Mucosa of rectum (tissue), 2 donors: Measurements from ENCODE around the gene IFRD1.

Source experiments
- H3K27ac ChIP-seq, 2 donors: one replicate each; pipeline ENCODE4 v1.7.0; 2013; ENCODE audit warnings: inconsistent platforms in 2 of 2, low read depth in 2 of 2, low read length in 2 of 2
- H3K27me3 ChIP-seq, 2 donors: one replicate each; pipeline ENCODE4 v1.7.0; 2013; ENCODE audit warnings: low read length in 2 of 2; ENCODE audit not compliant: control insufficient read depth in 2 of 2, insufficient read depth in 2 of 2
- H3K36me3 ChIP-seq, 2 donors: one replicate each; pipeline ENCODE4 v1.7.0; 2013; ENCODE audit warnings: low read length in 2 of 2; ENCODE audit not compliant: control insufficient read depth in 2 of 2, insufficient read depth in 2 of 2
- H3K4me1 ChIP-seq, 2 donors: one replicate each; pipeline ENCODE4 v1.7.0; 2013; ENCODE audit warnings: low read length in 2 of 2, mild to moderate bottlenecking in 1 of 2; ENCODE audit not compliant: control insufficient read depth in 2 of 2, insufficient read depth in 2 of 2
- H3K4me3 ChIP-seq, 2 donors: one replicate each; pipeline ENCODE4 v1.7.0; 2013; ENCODE audit warnings: low read length in 2 of 2
- H3K9ac ChIP-seq, 2 donors: one replicate each; pipeline ENCODE4 v1.7.0; 2013; ENCODE audit warnings: low read length in 2 of 2, low read depth in 1 of 2, mild to moderate bottlenecking in 1 of 2
- H3K9me3 ChIP-seq, 2 donors: one replicate each; pipeline ENCODE4 v1.7.0; 2013; ENCODE audit warnings: low read length in 2 of 2; ENCODE audit not compliant: control insufficient read depth in 2 of 2
- donor health status: healthy.
- donor health status: Normal muscosa, but diverticular disease.

Gene IFRD1

GRCh38 chr7:112501801-112502503, 51.7 kb downstream of the IFRD1 start:
- peaks cover 3 to 4% of the 10 kb centered on the region in 2 donors for H3K4me1 ChIP-seq
- no peak overlapping the region for H3K9ac ChIP-seq
- no peak overlapping the region for H3K27ac ChIP-seq
- no peaks in the 10 kb centered on the region for H3K27me3 ChIP-seq
- H3K36me3 ChIP-seq = no peaks in the 10 kb centered on the region
- H3K9me3 ChIP-seq = no peaks in the 10 kb centered on the region
- no peak overlapping the region for H3K4me3 ChIP-seq

GRCh38 chr7:112502700-112503099, 52.4 kb downstream of the IFRD1 start:
- no peaks in the 10 kb centered on the region for H3K36me3 ChIP-seq
- no peaks in the 10 kb centered on the region for H3K9me3 ChIP-seq
- H3K9ac ChIP-seq = no peak overlapping the region
- peaks cover 3 to 4% of the 10 kb centered on the region in 2 donors for H3K4me1 ChIP-seq
- no peak overlapping the region for H3K4me3 ChIP-seq
- H3K27ac ChIP-seq = no peak overlapping the region
- H3K27me3 ChIP-seq = no peaks in the 10 kb centered on the region

GRCh38 chr7:112503361-112503972, 53.2 kb downstream of the IFRD1 start:
- Histone ChIP-seq H3K9me3 (no peaks in the 10 kb centered on the region), H3K4me1 (peaks cover 3 to 4% of the 10 kb centered on the region in 2 donors), H3K9ac (no peak overlapping the region), H3K27ac (no peak overlapping the region), H3K27me3 (no peaks in the 10 kb centered on the region), H3K36me3 (no peaks in the 10 kb centered on the region), H3K4me3 (no peak overlapping the region)

- Histone ChIP-seq H3K27ac (no peak overlapping the region), H3K9ac (no peak overlapping the region), H3K36me3 (no peaks in the 10 kb centered on the region), H3K27me3 (no peaks in the 10 kb centered on the region), H3K4me1 (peaks cover 3 to 4% of the 10 kb centered on the region in 2 donors), H3K9me3 (no peaks in the 10 kb centered on the region), H3K4me3 (no peak overlapping the region)
These were observed 53.9 kb downstream of the IFRD1 start for GRCh38 chr7:112504093-112504695.

GRCh38 chr7:112505495-112505894, 55.2 kb downstream of the IFRD1 start:
- Histone ChIP-seq H3K9me3 (no peaks in the 10 kb centered on the region), H3K4me3 (no peak overlapping the region), H3K4me1 (peaks cover 3 to 4% of the 10 kb centered on the region in 2 donors), H3K27ac (no peak overlapping the region), H3K27me3 (no peaks in the 10 kb centered on the region), H3K9ac (no peak overlapping the region), H3K36me3 (no peaks in the 10 kb centered on the region)

GRCh38 chr7:112508404-112508803, 58.1 kb downstream of the IFRD1 start:
- no peaks in the 10 kb centered on the region for H3K9me3 ChIP-seq
- no peaks in the 10 kb centered on the region for H3K27me3 ChIP-seq
- H3K27ac ChIP-seq = no peak overlapping the region
- H3K36me3 ChIP-seq = no peaks in the 10 kb centered on the region
- H3K4me1 ChIP-seq = no peaks in the 10 kb centered on the region
- no peak overlapping the region for H3K9ac ChIP-seq
- no peak overlapping the region for H3K4me3 ChIP-seq

- H3K27ac ChIP-seq = no peak overlapping the region
- no peaks in the 10 kb centered on the region for H3K36me3 ChIP-seq
These were observed 59.1 kb downstream of the IFRD1 start for GRCh38 chr7:112509402-112509801.

GRCh38 chr7:112510001-112510742, 59.9 kb downstream of the IFRD1 start:
- no peaks in the 10 kb centered on the region for H3K9me3 ChIP-seq
- H3K27ac ChIP-seq = no peak overlapping the region
- no peaks in the 10 kb centered on the region for H3K36me3 ChIP-seq
- H3K27me3 ChIP-seq = no peaks in the 10 kb centered on the region
- no peaks in the 10 kb centered on the region for H3K4me1 ChIP-seq
- no peak overlapping the region for H3K9ac ChIP-seq
- H3K4me3 ChIP-seq = no peak overlapping the region

More at GRCh38 chr7:112509402-112509801, 59.1 kb downstream of the IFRD1 start:
- no peaks in the 10 kb centered on the region for H3K9me3 ChIP-seq
- no peak overlapping the region for H3K9ac ChIP-seq
- H3K4me1 ChIP-seq = no peaks in the 10 kb centered on the region
- H3K4me3 ChIP-seq = no peak overlapping the region
- no peaks in the 10 kb centered on the region for H3K27me3 ChIP-seq

- Histone ChIP-seq H3K27ac (no peak overlapping the region), H3K27me3 (no peaks in the 10 kb centered on the region)
These were observed 60.5 kb downstream of the IFRD1 start for GRCh38 chr7:112510743-112511110.

More at GRCh38 chr7:112510743-112511110, 60.5 kb downstream of the IFRD1 start:
- Histone ChIP-seq H3K4me3 (no peak overlapping the region), H3K4me1 (no peaks in the 10 kb centered on the region), H3K36me3 (no peaks in the 10 kb centered on the region), H3K9ac (no peak overlapping the region), H3K9me3 (no peaks in the 10 kb centered on the region)
